CD4-positive, alpha-beta T cell treated with Interleukin-21 for 1 hour (primary cell): ENCODE results near the gene FA2H.
"Not testable (repeated sequence)": the region's sequence is repeated elsewhere in the genome, so short reads cannot be mapped to it uniquely, and the experiment has no call there.

Experiments used
- DNase-seq: peaks from one replicate; pipeline ENCODE4 v3.0.0-alpha.2; 2020

FA2H gene

DNA sequence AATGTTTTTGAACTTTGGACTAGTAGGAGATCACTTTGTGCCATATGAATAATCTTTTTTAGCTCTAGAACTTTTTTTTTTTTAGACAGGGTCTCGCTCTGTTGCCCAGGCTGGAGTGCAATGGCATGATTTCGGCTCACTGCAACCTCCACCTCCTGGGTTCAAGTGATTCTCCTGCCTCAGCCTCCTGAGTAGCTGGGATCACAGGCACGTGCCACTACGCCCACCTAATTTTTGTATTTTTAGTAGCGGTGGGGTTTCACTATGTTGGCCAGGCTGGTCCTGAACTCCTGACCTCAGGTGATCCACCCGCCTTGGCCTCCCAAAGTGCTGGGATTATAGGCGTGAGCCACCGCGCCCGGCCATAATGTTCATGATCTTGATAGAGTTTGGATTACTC lies 105.7 kb downstream of the FA2H start:
- not testable (repeated sequence) for DNase-seq

- DNase-seq, result peak; percentile 10
Observed at GRCh38 chr16:74667255-74667700, 107.3 kb downstream of the FA2H start.

DNA sequence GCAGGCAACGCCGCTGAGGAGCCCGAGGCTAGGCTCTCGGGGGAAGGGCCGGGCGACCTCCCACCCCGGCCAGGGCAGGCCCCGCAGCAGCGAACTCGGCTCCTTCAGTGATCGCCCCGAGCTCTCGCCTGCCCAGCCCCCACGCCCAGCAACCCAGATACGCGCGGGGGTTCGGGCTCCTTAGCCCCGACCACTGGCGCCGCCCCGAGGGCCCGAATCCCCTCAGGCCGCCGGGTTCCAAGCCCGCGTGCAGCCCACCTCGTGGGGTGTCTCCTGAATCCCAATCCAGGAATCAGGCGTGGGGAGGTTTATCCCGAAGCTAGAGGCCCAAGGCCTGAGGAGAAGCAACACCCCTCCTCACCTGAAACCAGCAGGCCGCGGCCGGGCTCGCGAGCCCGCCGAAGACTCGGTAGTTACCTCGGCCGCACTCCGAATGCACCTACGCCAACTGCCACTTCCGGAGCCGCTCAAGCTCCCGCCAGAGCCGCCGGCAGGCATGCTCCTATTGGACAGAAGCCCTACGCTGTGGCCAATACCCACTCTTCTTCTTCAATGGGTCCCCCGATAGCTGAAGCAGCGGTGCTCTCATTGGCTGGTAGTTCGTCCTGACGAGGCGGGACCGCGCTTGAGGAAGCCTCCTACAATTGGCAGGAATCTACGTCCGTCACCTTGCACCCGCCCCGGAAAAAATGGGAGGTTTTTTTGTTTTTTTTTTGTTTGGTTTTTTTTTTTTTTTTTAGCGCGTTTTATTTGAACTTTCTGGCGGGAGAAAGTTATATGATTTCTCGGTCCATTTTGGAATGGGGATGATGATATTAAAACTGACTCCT lies 108.0 kb downstream of the FA2H start, which contains the start of gene RFWD3:
RFWD3 (minus strand) TSS at position 453 of the 830 bp plus-strand sequence. CDS start 5,428 bp downstream, outside the sequence.
- peak; percentile 99 for DNase-seq

DNA sequence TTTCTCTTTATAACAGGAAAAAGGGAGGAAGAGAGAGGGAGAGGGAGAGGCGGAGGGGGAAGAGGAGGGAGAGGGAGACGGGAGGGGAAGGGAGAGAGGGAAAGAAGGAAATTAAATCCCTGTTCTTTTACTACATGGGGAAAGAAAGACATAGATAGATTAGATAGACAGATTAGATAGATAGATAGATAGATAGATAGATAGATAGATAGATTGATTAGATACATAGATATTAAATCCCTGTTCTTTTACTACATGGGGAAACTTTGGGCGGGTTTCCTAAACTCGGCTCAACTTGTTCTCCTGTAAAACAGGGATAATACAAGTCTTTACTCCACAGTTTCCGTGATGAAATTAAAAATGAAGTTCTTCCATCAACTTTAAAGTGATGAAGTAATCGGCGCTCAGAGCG lies 108.6 kb downstream of the FA2H start:
- no peak for DNase-seq
